PC-3 (cell line): ENCODE data around the gene ZXDC. TPM values are rescaled to one million over a fixed set of nuclear protein-coding genes. Genes with fewer than 3 reads are reported as not detected.

Experiments used
- ATAC-seq: fragments of 200-7000 bp; cut with Tn5 transposase; 2 replicates; pipeline ENCODE4 v1.9.1; 2020; ENCODE audit warnings: mild to moderate bottlenecking, moderate library complexity
- BruUV-seq: library from RNA; stranded (reverse); fragments of 400-500 nt; replicated peaks from 2 replicates; lab custom pipeline; 2021; lab: Mats Ljungman, UMichigan
- CTCF ChIA-PET: fragments of 300-600 bp; sonication (Branson Sonifier 250); formaldehyde crosslinking; loops from one replicate; lab custom pipeline; 2022; ENCODE audit warnings: antibody characterized with exemption; lab: Charles Lee
- POLR2A ChIA-PET: fragments of 300-600 bp; sonication (Branson Sonifier 250); formaldehyde crosslinking; loops from one replicate; lab custom pipeline; 2022; ENCODE audit warnings: antibody characterized with exemption; ENCODE audit not compliant: unreplicated experiment; lab: Charles Lee
- DNase-seq: peaks from one replicate; pipeline ENCODE4 v3.0.0-alpha.2; 2015
- H2AFZ ChIP-seq: fragments of 300-600 bp; sonication (generic); 2 replicates; pipeline ENCODE4 v1.6.0; 2016; ENCODE audit warnings: antibody characterized with exemption, low read length
- H3F3A ChIP-seq: fragments of 300-600 bp; sonication (generic); one replicate; pipeline ENCODE4 v1.6.0; 2017; ENCODE audit warnings: antibody characterized with exemption, low read length, control low read depth, mild to moderate bottlenecking; ENCODE audit not compliant: unreplicated experiment
- H3K27ac ChIP-seq: fragments of 300-600 bp; sonication (generic); 2 replicates; pipeline ENCODE4 v1.5.1; 2016; ENCODE audit warnings: mild to moderate bottlenecking, low read length
- H3K27me3 ChIP-seq: fragments of 300-600 bp; sonication (generic); 2 replicates; pipeline ENCODE4 v1.6.1; 2016; ENCODE audit warnings: low read length, mixed read lengths
- H3K36me3 ChIP-seq: fragments of 300-600 bp; sonication (generic); 2 replicates; pipeline ENCODE4 v1.6.1; 2016; ENCODE audit warnings: low read depth, mixed run types, low read length, mixed read lengths
- H3K4me1 ChIP-seq: fragments of 300-600 bp; sonication (generic); 2 replicates; pipeline ENCODE4 v1.5.1; 2016; ENCODE audit warnings: low read length; ENCODE audit not compliant: insufficient read depth
- H3K4me2 ChIP-seq: fragments of 300-600 bp; sonication (generic); 2 replicates; pipeline ENCODE4 v1.6.0; 2016; ENCODE audit warnings: low read length
- H3K4me3 ChIP-seq: fragments of 300-600 bp; sonication (generic); 2 replicates; pipeline ENCODE4 v1.5.1; 2016; ENCODE audit warnings: mild to moderate bottlenecking, low read length, mixed read lengths
- H3K79me2 ChIP-seq: fragments of 300-600 bp; sonication (generic); 2 replicates; pipeline ENCODE4 v1.6.1; 2017; ENCODE audit warnings: low read length, mixed read lengths
- H3K9ac ChIP-seq: fragments of 300-600 bp; sonication (generic); 2 replicates; pipeline ENCODE4 v1.6.0; 2016; ENCODE audit warnings: mild to moderate bottlenecking, low read length
- H3K9me2 ChIP-seq: fragments of 300-600 bp; sonication (generic); replicated peaks from 2 replicates; pipeline ENCODE4 v1.6.1; 2016; ENCODE audit warnings: mixed run types, low read length, mixed read lengths
- H3K9me3 ChIP-seq: fragments of 300-600 bp; sonication (generic); 2 replicates; pipeline ENCODE4 v1.6.1; 2016; ENCODE audit warnings: low read length, mixed read lengths
- H4K20me1 ChIP-seq: fragments of 300-600 bp; sonication (generic); 2 replicates; pipeline ENCODE4 v1.6.1; 2016; ENCODE audit warnings: low read length, mixed read lengths
- CTCF ChIP-seq: fragments of 300-600 bp; sonication (generic); conservative IDR thresholded peaks from 2 replicates; pipeline ENCODE4 v1.5.1; 2017; ENCODE audit warnings: antibody characterized with exemption, low read depth, mild to moderate bottlenecking, low read length
- EZH2 ChIP-seq: fragments of 300-600 bp; sonication (generic); IDR thresholded peaks from one replicate; pipeline ENCODE4 v1.6.1; 2017; ENCODE audit warnings: antibody characterized with exemption, mild to moderate bottlenecking, low read length; ENCODE audit not compliant: unreplicated experiment
- EZH2phosphoT487 ChIP-seq: fragments of 300-600 bp; sonication (generic); IDR thresholded peaks from 2 replicates; pipeline ENCODE4 v1.6.1; 2018; ENCODE audit warnings: mild to moderate bottlenecking, antibody characterized with exemption, low read length, borderline replicate concordance
- intact Hi-C: fragments of 100-400 bp; cut with micrococcal nuclease; formaldehyde crosslinking; loops from 2 replicates; pipeline ENCODE4 v1.9.0; 2023
- total RNA-seq: library from RNA; depleted of rRNA; stranded (reverse); fragments of >200 nt; gene quantifications from 2 replicates; pipeline ENCODE4 v1.2.3, GENCODE V29; 2014

The ZXDC gene
- total RNA-seq, 1 experiment from 2014 or later: 18.7 TPM

- Histone ChIP-seq H4K20me1 (no peaks in the 10 kb centered on the region), H3K36me3 (peaks cover 5% of the 10 kb centered on the region; the same call in 1 of the 2 replicates), H3K9ac (no peak overlapping the region), H3K27me3 (no peaks in the 10 kb centered on the region), H3K4me2 (no peak overlapping the region), H3K27ac (no peak overlapping the region), H3K9me3 (no peaks in the 10 kb centered on the region), H3K9me2 (no peaks in the 10 kb centered on the region), H3K4me3 (no peak overlapping the region), H3K4me1 (no peaks in the 10 kb centered on the region), H2AFZ (no peak overlapping the region), H3K79me2 (no peaks in the 10 kb centered on the region), H3F3A (no peaks in the 10 kb centered on the region)
- ChIA-PET CTCF (interaction anchor here (0.7 kb wide), 1 partner anchor 20 kb away, joined by 8 read pairs; no protein-coding TSS in a partner anchor), POLR2A (no interaction called here)
- ATAC-seq: no peak
- TF ChIP-seq EZH2 (no peak), EZH2phosphoT487 (no peak)
- BruUV-seq: no TSS peak
- intact Hi-C loops: no loop called here
- DNase-seq: no peak
Observed at GRCh38 chr3:126452213-126452612, 23.5 kb downstream of the ZXDC start.

DNA sequence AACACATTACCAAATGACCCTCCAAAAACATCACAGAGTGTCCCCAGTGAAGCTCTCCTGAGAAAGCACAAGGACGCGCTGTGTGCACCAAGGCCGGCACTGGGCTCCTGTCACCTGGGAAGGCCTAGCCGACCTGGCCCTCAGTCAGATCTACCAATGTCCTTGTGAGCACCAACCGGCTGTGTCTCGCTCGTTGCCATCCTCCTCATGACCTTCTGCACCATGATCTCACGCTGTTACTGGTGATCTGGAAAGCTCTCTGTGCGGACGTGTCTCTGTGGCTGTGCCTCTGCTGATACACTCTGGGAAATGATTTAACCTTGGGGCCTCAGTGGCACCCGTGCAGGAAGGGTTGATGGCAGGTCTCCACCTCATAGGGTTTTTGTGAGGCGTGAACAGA lies 24.2 kb downstream of the ZXDC start:
- no peak for TF ChIP-seq EZH2
- TF ChIP-seq CTCF: no peak
- TF ChIP-seq EZH2phosphoT487: no peak
- no peaks in the 10 kb centered on the region for H3F3A ChIP-seq
- BruUV-seq: no TSS peak
- H4K20me1 ChIP-seq: no peaks in the 10 kb centered on the region
- H3K9me2 ChIP-seq: no peaks in the 10 kb centered on the region
- no peak overlapping the region for H3K4me2 ChIP-seq
- DNase-seq (no peak), ATAC-seq (no peak)
- no peak overlapping the region for H2AFZ ChIP-seq
- H3K36me3 ChIP-seq: peaks cover 5% of the 10 kb centered on the region; the same call in 1 of the 2 replicates
- no peaks in the 10 kb centered on the region for H3K79me2 ChIP-seq
- ChIA-PET POLR2A (no interaction called here), CTCF (no interaction called here)
- H3K9ac ChIP-seq: no peak overlapping the region
- no peak overlapping the region for H3K27ac ChIP-seq
- no peaks in the 10 kb centered on the region for H3K4me1 ChIP-seq
- H3K4me3 ChIP-seq: no peak overlapping the region
- intact Hi-C loops: no loop called here
- no peaks in the 10 kb centered on the region for H3K9me3 ChIP-seq
- H3K27me3 ChIP-seq: no peaks in the 10 kb centered on the region

DNA sequence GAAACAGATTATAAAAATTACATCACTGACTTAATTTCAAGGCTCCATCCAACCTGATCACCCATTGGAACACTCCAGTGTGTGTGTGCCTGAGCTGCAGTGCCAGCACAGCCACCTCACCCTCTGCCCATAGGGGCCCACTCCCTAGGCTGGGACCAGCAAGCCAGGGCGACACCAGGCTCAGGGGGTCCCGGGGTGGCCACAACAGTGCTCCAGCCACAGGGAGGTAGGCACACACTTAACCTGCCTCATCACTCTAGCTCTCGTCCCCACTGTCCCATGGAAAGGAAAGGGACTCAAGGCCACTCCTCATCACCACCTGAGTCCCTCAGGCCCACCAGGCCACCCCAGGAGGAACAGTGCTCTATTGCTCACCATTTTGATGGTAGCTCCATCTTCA lies 24.9 kb downstream of the ZXDC start:
- intact Hi-C loops: no loop called here
- Histone ChIP-seq H3K9me2 (no peaks in the 10 kb centered on the region), H3K27me3 (no peaks in the 10 kb centered on the region), H4K20me1 (no peaks in the 10 kb centered on the region), H3K4me3 (no peak overlapping the region), H3K4me2 (no peak overlapping the region), H3F3A (no peaks in the 10 kb centered on the region), H3K36me3 (peaks cover 5% of the 10 kb centered on the region; the same call in 1 of the 2 replicates), H3K4me1 (no peaks in the 10 kb centered on the region), H3K9me3 (no peaks in the 10 kb centered on the region), H3K79me2 (no peaks in the 10 kb centered on the region), H2AFZ (no peak overlapping the region), H3K27ac (no peak overlapping the region), H3K9ac (no peak overlapping the region)
- TF ChIP-seq EZH2 (no peak), CTCF (no peak), EZH2phosphoT487 (no peak)
- ATAC-seq: no peak
- no peak for DNase-seq
- BruUV-seq: no TSS peak
- ChIA-PET CTCF (no interaction called here), POLR2A (no interaction called here)
